NCI-H146 (cell line): ENCODE results near the gene CRY1.
A peak's percentile ranks its signal among the peaks of the same experiment; 100 is the strongest.
"Not testable (repeated sequence)": the region's sequence is repeated elsewhere in the genome, so short reads cannot be mapped to it uniquely, and the experiment has no call there.

Source experiments
- DNase-seq: peaks from one replicate; lab custom pipeline; 2025; lab: John Stamatoyannopoulos, UW

CRY1 gene

DNA sequence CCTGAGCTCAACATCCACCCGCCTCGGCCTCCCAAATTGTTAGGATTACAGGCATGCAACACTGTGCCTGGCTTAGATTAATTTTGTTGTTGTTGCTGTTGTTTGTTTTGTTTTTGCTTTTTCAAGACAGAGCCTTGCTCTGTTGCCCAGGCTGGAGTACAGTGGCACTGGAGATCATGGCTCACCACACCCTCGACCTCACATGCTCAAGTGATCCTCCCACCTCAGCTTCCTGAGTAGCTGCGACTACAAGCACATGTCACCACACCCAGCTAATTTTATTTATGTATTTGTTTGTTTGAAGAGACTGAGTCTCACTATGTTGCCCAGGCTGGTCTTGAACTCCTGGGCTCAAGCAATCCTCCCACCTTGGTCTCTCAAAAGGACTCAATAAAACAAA is 26.7 kb downstream of the CRY1 start:
- no peak for DNase-seq

- DNase-seq: no peak
Observed at GRCh38 chr12:107064687-107065086, 28.7 kb downstream of the CRY1 start.

DNA sequence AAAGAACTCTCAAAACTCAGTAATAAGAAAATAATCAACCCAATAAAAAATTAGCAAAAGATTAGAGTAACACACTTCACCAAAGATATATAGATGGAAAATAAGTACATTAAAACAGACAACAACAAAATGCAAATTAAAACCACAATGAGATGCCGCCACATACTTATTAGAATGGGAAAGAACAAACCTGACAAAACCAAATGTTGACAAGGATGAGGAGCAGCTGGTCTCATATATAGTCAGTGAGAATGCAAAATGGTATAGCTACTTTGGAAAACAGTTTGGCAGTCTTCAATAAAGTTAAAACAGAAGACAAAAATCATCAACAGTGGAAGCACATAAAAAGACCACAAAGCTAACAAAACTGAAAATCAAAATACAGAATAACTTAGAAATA is 29.1 kb downstream of the CRY1 start:
- DNase-seq: no peak

- DNase-seq: no peak
Observed at GRCh38 chr12:107058190-107058589, 35.2 kb downstream of the CRY1 start.

DNA sequence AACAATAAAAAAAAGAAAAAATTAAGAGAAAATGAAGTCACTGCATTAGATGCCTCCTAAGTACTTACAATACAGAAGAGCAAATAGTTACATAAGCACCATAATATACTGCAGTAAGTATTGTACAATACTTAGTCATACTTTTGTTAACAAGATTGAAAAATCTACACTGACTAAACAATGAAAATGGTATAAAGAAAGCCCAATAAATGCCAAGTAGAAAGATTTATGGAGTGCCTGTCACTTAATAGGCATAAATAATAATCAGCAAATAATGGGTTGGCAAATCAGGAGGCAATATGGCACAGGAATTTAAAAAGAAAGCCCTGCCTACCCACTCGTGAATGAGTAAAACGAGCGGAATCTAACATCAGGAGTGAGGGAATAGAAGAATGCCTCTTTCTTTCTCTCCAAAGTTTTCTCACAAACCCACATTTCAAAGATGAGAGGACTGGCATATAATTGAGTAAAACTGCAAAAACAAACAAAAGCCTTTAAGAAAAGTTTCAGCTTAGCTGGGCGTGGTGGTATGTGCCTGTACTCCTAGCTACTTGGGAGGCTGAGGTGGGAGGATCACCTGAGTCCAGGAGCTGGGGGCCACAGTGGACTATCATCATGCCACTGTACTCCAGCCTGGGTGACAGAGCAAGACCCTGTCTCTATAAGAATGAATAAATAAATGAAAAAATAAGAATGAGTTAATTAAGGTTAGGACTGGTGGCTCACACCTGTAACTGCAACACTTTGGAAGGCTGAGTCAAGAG is 36.1 kb downstream of the CRY1 start:
- no peak for DNase-seq

DNA sequence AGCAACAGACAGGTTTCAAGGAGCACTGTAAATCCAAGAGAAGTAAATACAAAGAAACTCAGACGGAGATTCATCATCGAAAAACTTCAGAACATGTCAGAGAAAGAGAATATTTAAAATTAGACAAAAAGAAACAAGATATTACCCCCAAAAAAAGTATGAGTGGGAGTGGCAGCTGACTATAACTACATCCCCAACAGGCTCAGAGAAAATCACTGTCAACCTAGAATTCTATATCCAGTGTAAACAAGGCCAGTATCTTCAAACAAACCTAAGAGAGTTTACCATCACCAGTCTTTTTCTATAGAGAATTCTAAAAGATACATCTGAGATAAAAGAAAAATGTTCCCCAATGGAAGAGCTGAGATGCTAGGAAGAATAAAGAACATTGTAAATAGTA is 39.6 kb downstream of the CRY1 start:
- DNase-seq: no peak

DNA sequence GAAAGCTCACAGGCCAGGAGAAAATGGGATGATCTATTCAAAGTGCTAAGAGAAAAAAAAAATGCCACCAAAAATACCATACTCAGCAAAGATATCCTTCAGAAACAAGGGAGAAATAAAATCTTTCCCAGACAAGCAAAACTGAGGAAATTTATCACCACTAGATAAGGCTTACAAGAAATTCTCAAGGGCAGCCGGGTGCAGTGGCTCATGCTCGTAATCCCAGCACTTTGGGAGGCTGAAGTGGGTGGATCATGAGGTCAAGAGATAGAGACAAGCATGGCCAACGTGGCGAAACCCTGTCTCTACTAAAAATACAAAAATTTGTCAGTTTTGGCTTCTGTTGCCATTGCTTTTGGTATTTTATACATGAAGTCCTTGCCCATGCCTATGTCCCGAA is 48.2 kb downstream of the CRY1 start:
- no peak for DNase-seq

- no peak for DNase-seq
Observed at GRCh38 chr12:107042801-107043200, 50.5 kb downstream of the CRY1 start.

DNA sequence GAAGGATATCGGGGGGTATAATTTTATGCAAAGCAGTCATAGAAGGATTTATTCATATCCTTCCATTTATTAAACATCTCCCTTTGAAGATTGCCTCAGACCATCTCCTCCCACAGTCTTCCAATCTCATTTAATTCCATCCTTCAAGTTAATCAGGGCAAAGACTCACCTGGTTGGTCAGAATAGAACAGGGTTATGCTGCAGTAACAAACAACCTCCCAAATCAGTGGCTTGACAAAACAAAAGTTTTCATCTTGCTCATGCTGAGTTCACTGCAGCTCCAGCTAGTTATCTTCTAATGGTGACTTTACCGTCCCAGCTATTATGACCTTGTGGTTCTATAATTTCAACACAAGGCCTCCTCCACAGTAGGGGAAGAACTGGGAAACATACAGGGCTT is 57.6 kb downstream of the CRY1 start:
- DNase-seq: no peak

DNA sequence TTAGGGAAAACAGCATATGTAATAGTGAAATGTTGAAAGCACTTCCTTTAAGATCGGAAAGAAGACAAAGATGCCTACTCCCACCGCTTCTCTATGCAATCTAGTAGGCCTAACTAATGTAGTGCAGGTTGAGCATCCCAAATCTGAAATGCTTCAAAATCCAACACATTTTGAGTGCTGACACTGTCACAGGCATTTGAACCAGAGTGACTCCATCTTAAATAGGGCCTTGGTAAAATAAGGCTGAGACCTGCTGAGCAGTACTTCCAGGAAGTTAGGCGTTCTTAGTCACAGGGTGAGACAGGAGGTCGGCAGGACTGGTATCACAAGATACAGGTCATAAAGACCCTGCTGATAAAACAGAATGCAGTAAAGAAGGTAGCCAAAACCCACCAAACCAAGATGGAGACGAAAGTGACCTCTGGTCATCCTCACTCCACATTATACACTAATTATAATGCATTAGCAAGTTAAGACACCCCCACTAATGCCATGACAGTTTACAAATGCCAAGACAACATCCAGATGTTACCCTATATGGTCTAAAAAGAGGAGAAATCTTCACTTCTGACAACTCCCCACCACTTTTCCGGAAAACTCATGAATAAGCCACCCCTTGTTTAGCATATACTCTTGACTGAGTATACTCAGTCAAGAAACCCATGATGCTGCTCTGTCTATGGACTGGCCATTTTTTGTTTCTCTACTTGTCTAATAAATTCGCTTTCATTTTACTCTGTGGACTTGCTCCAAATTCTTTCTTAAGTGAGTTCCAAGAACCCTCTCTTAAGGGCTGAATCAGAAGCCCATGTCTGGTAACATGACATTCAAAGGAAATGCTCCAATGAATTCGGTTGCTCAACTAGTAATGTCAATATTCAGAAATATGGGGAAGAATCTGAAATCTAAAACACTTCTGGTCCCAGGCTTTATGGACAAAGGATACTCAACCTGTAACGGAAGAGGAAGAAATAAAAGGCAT is 59.3 kb downstream of the CRY1 start:
- no peak for DNase-seq

GRCh38 chr12:107032266-107032665 is 61.1 kb downstream of the CRY1 start:
- no peak for DNase-seq

GRCh38 chr12:107031061-107031460 is 62.3 kb downstream of the CRY1 start:
- DNase-seq: no peak

GRCh38 chr12:107029081-107029480 is 64.3 kb downstream of the CRY1 start:
- no peak for DNase-seq

DNA sequence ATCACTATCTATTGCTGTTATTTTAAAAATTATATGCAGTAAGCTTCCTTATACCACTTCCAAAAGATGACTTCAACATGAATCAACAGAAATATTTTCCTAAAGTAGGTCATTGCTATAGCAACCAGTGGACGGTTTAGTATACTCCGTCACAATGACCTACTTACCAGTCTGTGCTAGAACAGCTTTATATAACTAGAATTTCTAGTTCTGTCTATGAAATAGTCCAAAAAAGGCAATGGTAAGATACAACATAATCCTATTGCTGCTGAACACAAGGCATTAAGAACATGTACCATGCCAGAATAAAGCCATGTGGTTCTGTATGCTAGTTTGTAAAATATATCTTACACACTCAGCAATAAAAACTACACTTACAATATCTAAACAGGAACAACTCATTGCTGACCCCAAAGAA is 65.7 kb downstream of the CRY1 start:
- peak; percentile 13 for DNase-seq

- no peak for DNase-seq
Observed at GRCh38 chr12:107026806-107027635, 66.3 kb downstream of the CRY1 start.

- DNase-seq: not testable (repeated sequence)
Observed at GRCh38 chr12:107026356-107026755, 67.0 kb downstream of the CRY1 start.

GRCh38 chr12:107025671-107026070 is 67.7 kb downstream of the CRY1 start:
- DNase-seq: no peak

GRCh38 chr12:107019546-107019945 is 73.8 kb downstream of the CRY1 start:
- DNase-seq: no peak

DNA sequence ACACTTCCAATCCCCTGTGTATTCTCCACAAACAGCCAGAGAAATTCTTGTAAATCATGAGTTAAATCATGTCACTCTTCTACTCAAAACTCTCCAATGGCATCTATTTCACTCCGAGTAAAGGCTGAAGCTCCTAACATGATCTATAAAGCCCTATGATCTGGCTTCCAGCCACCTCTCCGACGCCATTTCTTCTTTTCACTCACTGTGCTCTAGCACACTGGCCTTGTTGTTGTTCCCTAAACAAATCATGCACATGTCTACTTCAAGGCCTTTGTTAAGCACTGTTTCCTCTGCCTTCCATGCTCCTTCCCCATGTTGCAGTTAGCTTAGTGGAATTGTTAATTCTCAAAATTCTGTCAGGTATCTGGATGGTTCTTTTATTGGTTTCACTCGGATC is 76.3 kb downstream of the CRY1 start:
- no peak for DNase-seq

DNA sequence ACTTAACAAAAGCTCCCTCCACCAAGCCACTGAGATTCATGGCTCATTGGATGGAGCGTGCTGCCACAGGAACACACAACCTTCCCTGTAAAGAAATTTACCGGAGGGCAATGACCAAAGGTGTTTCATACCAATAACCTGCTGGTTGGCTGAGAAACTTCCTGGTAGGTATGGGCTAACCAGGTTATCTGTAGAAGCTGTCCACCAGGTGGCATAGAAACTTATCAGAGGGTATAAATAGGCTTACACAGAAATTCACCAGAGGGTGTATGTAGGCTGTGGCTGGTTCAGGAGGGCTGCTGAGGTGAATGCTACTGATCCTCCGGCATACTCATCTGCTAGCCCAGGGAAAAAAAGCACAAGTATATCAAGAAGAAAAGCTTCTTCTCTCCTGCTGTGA is 79.3 kb downstream of the CRY1 start:
- peak; percentile 25 for DNase-seq

GRCh38 chr12:107012736-107013425 is 80.5 kb downstream of the CRY1 start:
- no peak for DNase-seq

DNA sequence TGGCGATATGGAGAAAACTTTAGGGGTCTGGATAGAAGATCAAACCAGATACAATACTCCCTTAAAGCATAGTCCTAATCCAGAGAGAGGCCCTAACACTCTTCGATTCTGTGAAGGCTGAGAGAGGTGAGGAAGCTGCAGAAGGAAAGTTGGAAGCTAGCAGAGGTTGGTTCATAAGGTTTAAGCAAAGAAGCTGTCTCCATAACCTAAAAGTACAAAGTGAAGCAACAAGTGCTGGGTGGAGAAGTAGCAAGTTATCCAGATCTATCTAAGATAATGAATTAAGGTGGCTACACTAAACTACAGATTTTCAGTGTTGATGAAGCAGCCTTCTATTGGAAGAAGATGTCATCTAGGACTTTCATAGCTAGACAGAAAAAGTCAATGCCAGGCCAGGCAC is 81.8 kb downstream of the CRY1 start:
- DNase-seq: no peak
